K562 (cell line): ENCODE data around the gene ZC3H18. TPM values are rescaled to one million over a fixed set of nuclear protein-coding genes. Genes with fewer than 3 reads are reported as not detected.

Experiments used
- ATAC-seq: fragments of 200-7000 bp; cut with Tn5 transposase; 3 replicates; pipeline ENCODE4 v1.9.1; 2020; ENCODE audit warnings: moderate library complexity
- BruUV-seq: library from RNA; stranded (reverse); fragments of 400-500 nt; replicated peaks from 2 replicates; lab custom pipeline; 2021; lab: Mats Ljungman, UMichigan
- CTCF ChIA-PET: fragments of 300-600 bp; formaldehyde crosslinking; extraction: SDS; loops from one replicate; lab custom pipeline; 2021; ENCODE audit warnings: low intra/inter-chr PET ratio; lab: Yijun Ruan, JAX
- POLR2A ChIA-PET: fragments of 300-600, 350-650 bp; sonication (Branson Sonifier 250); formaldehyde crosslinking; extraction: SDS; loops from one replicate; lab custom pipeline; 2021; ENCODE audit warnings: antibody characterized with exemption, inconsistent platforms; lab: Yijun Ruan, JAX
- DNase-seq, 4 experiments: peaks; one replicate each; pipeline versions ENCODE4 v3.0.0 to v3.0.0-alpha.2; 2011 to 2018; ENCODE audit warnings: low spot score in 3 of 4, mixed read lengths in 3 of 4; ENCODE audit errors: extremely low read depth in 1 of 4
- FAIRE-seq: peaks from 2 replicates; lab custom pipeline; 2011; peaks lifted over from hg19 to GRCh38; lab: Jason Lieb, UNC
- H2AFZ ChIP-seq: 2 replicates; pipeline ENCODE4 v1.6.0; 2011; ENCODE audit warnings: low read depth, low read length, control low read depth, inconsistent platforms
- H3K27ac ChIP-seq: fragments of 200-600 bp; 3 replicates; pipeline ENCODE4 v1.8.0; 2011; ENCODE audit warnings: low read depth, mild to moderate bottlenecking, control low read depth, inconsistent platforms, low read length, moderate library complexity, mixed read lengths; ENCODE audit errors: extremely low read depth
- H3K27me3 ChIP-seq, 2 experiments: fragments of 300-600 bp in 1 of 2; 2 replicates in 1 of 2; 3 replicates in 1 of 2; pipeline versions ENCODE4 v1.6.0 to v1.8.0; 2011; ENCODE audit warnings: inconsistent platforms in 2 of 2, low read length in 2 of 2, mild to moderate bottlenecking in 1 of 2, mixed read lengths in 1 of 2, moderate library complexity in 1 of 2; ENCODE audit not compliant: control insufficient read depth in 2 of 2, insufficient read depth in 2 of 2
- H3K36me3 ChIP-seq: fragments of 300-600 bp; 3 replicates; pipeline ENCODE4 v1.8.0; 2011; ENCODE audit warnings: mild to moderate bottlenecking, low read length, inconsistent platforms; ENCODE audit not compliant: control insufficient read depth, insufficient read depth
- H3K4me1 ChIP-seq, 2 experiments: fragments of 200-600 bp in 1 of 2; replicated peaks in 1 of 2; 2 replicates in 1 of 2; 3 replicates in 1 of 2; pipeline versions ENCODE4 v1.5.1 to v1.8.0; 2011; ENCODE audit warnings: inconsistent platforms in 2 of 2, low read length in 2 of 2, mild to moderate bottlenecking in 1 of 2, mixed read lengths in 1 of 2, moderate library complexity in 1 of 2; ENCODE audit not compliant: control insufficient read depth in 2 of 2, insufficient read depth in 2 of 2
- H3K4me2 ChIP-seq: 2 replicates; pipeline ENCODE4 v1.6.1; 2011; ENCODE audit warnings: low read length, control low read depth, inconsistent platforms, mixed read lengths; ENCODE audit not compliant: insufficient read depth
- H3K4me3 ChIP-seq: fragments of 200-600 bp; sonication (generic), shearing (Covaris generic); 2 replicates; pipeline ENCODE4 v1.5.1; 2016; ENCODE audit warnings: control low read depth, inconsistent platforms
- H3K79me2 ChIP-seq: fragments of 200-600 bp; 3 replicates; pipeline ENCODE4 v1.8.0; 2011; ENCODE audit warnings: low read length, inconsistent platforms; ENCODE audit not compliant: control insufficient read depth, insufficient read depth
- H3K9ac ChIP-seq, 2 experiments: 2 replicates each; pipeline versions ENCODE4 v1.6.0 to v1.6.1; 2011; ENCODE audit warnings: low read depth in 2 of 2, low read length in 2 of 2, control low read depth in 1 of 2, inconsistent platforms in 1 of 2, mild to moderate bottlenecking in 1 of 2, mixed read lengths in 1 of 2; ENCODE audit not compliant: insufficient read depth in 1 of 2
- H3K9me1 ChIP-seq: one replicate; pipeline ENCODE4 v1.6.0; 2011; ENCODE audit warnings: inconsistent platforms, mild to moderate bottlenecking, low read length, moderate library complexity; ENCODE audit not compliant: control insufficient read depth, insufficient read depth
- H3K9me3 ChIP-seq: replicated peaks from 2 replicates; pipeline ENCODE4 v1.5.1; 2011; ENCODE audit warnings: low read depth, low read length, inconsistent platforms; ENCODE audit not compliant: control insufficient read depth, insufficient read depth
- H4K20me1 ChIP-seq: replicated peaks from 2 replicates; pipeline ENCODE4 v1.6.1; 2011; ENCODE audit warnings: low read length, inconsistent platforms, mixed read lengths; ENCODE audit not compliant: control insufficient read depth, insufficient read depth
- ATF7 ChIP-seq: fragments of 450-650 bp; IDR thresholded peaks from 2 replicates; pipeline ENCODE4 v1.7.1; 2014; ENCODE audit warnings: mild to moderate bottlenecking, moderate library complexity
- NONO ChIP-seq, 2 experiments: fragments of 200-400 bp in 1 of 2; fragments of 450-650 bp in 1 of 2; formaldehyde crosslinking in 1 of 2; IDR thresholded peaks; 2 replicates each; pipeline ENCODE4 v1.6.1; 2017; ENCODE audit warnings: low read depth in 2 of 2, mild to moderate bottlenecking in 2 of 2, moderate library complexity in 2 of 2, low read length in 1 of 2
- POLR2G ChIP-seq: fragments of 200-400 bp; formaldehyde crosslinking; IDR thresholded peaks from 2 replicates; pipeline ENCODE4 v1.6.1; 2017; ENCODE audit warnings: low read depth, mild to moderate bottlenecking, antibody characterized with exemption, low read length, moderate library complexity
- RBFOX2 ChIP-seq: fragments of 200-400 bp; formaldehyde crosslinking; IDR thresholded peaks from 2 replicates; pipeline ENCODE4 v1.6.1; 2017; ENCODE audit warnings: low read depth, mild to moderate bottlenecking, low read length, moderate library complexity
- SMARCE1 ChIP-seq: fragments of 450-650 bp; IDR thresholded peaks from 2 replicates; pipeline ENCODE4 v1.7.1; 2016; ENCODE audit warnings: mild to moderate bottlenecking
- WGBS: fragments of 100-300 bp; shearing (Covaris generic); methylation state at CpG from one replicate; pipeline ENCODE4 v1.1.6; 2016; ENCODE audit warnings: low coverage, mixed read lengths; ENCODE audit not compliant: insufficient coverage; ENCODE audit errors: missing lambda C conversion rate; 5-methylcytosine and 5-hydroxymethylcytosine counted together
- in situ Hi-C: fragments of 300-500 bp; cut with MboI; formaldehyde crosslinking; loops from 4 replicates; pipeline ENCODE4 v1.15.0; 2018; ENCODE audit warnings: inconsistent platforms, mixed read lengths
- intact Hi-C: fragments of 100-400 bp; cut with micrococcal nuclease; formaldehyde crosslinking; loops from 2 replicates; pipeline ENCODE4 v1.14.2; 2022
- polyA plus RNA-seq, 8 experiments: library from polyadenylated mRNA; depleted of rRNA in 4 of 8; stranded (reverse) in 5 of 8; unstranded in 3 of 8; fragments of >200 nt; fragmentation: Nextera tagmentation in 2 of 8; fragmentation: Illumina TruSeq in 1 of 8; extraction: Ambion mirVana in 2 of 8; extraction: Trizol in 1 of 8; gene quantifications; 2 replicates each; pipeline versions ENCODE4 v1.2.1 to v1.2.3, GENCODE V29; 2011 to 2014; ENCODE audit warnings: inconsistent platforms in 1 of 8, missing spikeins in 1 of 8
- total RNA-seq, 7 experiments: library from RNA; depleted of rRNA in 6 of 7; stranded (reverse); fragments of >200 nt in 6 of 7; fragmentation: Illumina TruSeq in 2 of 7; extraction: Trizol in 2 of 7; gene quantifications; 2 replicates each; pipeline versions ENCODE4 v1.2.1 to v1.2.3, GENCODE V29; 2011 to 2021; ENCODE audit warnings: low replicate concordance in 1 of 7

ZC3H18 gene
- total and polyA plus RNA-seq, 9 of the 15 experiments (the other 6 are each of a cell fraction or from before 2014, with no cell fraction given): 1.7 to 88.7 (median 26.9) TPM

- Histone ChIP-seq H3K9me3 (no peaks in the 10 kb centered on the region), H3K27me3 (no peaks in the 10 kb centered on the region), H3K4me3 (no peak overlapping the region), H2AFZ (no peak overlapping the region), H3K4me1 (peaks cover 0 to 3% of the 10 kb centered on the region in 2 experiments; a peak in 3 of 5 replicates), H3K79me2 (peaks cover 87% of the 10 kb centered on the region), H3K36me3 (peaks cover 92% of the 10 kb centered on the region), H4K20me1 (peaks cover 26% of the 10 kb centered on the region), H3K9ac (peak overlapping the region in 1 of 2 experiments; percentile 31; a peak in 2 of 4 replicates), H3K9me1 (peaks cover 6% of the 10 kb centered on the region), H3K27ac (no peak overlapping the region), H3K4me2 (no peak overlapping the region)
- POLR2A ChIA-PET: interaction anchor here (1.1 to 2.1 kb wide), 2 partner anchors 16 to 19 kb away, joined by 3 to 5 read pairs; no protein-coding TSS in a partner anchor
- FAIRE-seq (no peak), DNase-seq (no peak), ATAC-seq (no peak)
- 93% methylated on average over 17 of the region's 20 CpGs for WGBS
- CTCF ChIA-PET: no interaction called here
- TF ChIP-seq SMARCE1 (no peak), ATF7 (no peak), NONO (IDR thresholded peaks at IDR 0.05; ENCODE audit: low read depth in 2 of 2, low read length in 1 of 2) (no peak), POLR2G (peak; percentile 32; the same call in 1 of the 2 replicates), RBFOX2 (peak; percentile 44)
- TSS peak; percentile 16 for BruUV-seq
- intact Hi-C loops (no loop called here), in situ Hi-C loops (no loop called here)
These were observed 7.0 kb downstream of the ZC3H18 start for GRCh38 chr16:88577166-88577565.
